Measurements from ENCODE around the gene BACE2. TPM values are rescaled to one million over a fixed set of nuclear protein-coding genes. Genes with fewer than 3 reads are reported as not detected.

The BACE2 gene
- polyA plus RNA-seq, 1 donor from 2014 or later, result 0.32 TPM

GRCh38 chr21:41254090-41254700, 86.2 kb downstream of the BACE2 start:
- no peak overlapping the region for H3K4me3 ChIP-seq (ENCODE audit: low read length)
- H3K4me2 ChIP-seq (ENCODE audit: low read length), result no peak overlapping the region
- H3K27me3 ChIP-seq (ENCODE audit: insufficient read depth, low read depth, low read length), result no peaks in the 10 kb centered on the region
- H2AFZ ChIP-seq (ENCODE audit: low read depth, low read length), result no peak overlapping the region
- H3K79me2 ChIP-seq (replicated peaks; ENCODE audit: insufficient read depth, low read length), result no peaks in the 10 kb centered on the region
- no peak overlapping the region for H3K9ac ChIP-seq (ENCODE audit: low read length)
- H3K27ac ChIP-seq (ENCODE audit: low read length), result no peak overlapping the region
- no peaks in the 10 kb centered on the region for H3K9me3 ChIP-seq (ENCODE audit: low read length)
- no peaks in the 10 kb centered on the region for H4K20me1 ChIP-seq (ENCODE audit: insufficient read depth)
- no peaks in the 10 kb centered on the region for H3K9me2 ChIP-seq (ENCODE audit: insufficient read depth, low read length)
- no peaks in the 10 kb centered on the region for H3F3A ChIP-seq (ENCODE audit: insufficient read depth, low read length, poor library complexity, severe bottlenecking)
- H3K36me3 ChIP-seq (ENCODE audit: insufficient read depth, low read length), result no peaks in the 10 kb centered on the region
- no peak for TF ChIP-seq REST (IDR thresholded peaks at IDR 0.05; ENCODE audit: borderline replicate concordance)
- TF ChIP-seq MXI1 (conservative IDR thresholded peaks at IDR 0.05; ENCODE audit: poor library complexity, severe bottlenecking), result no peak
- no peak for TF ChIP-seq SMC3 (conservative IDR thresholded peaks at IDR 0.05; ENCODE audit: poor library complexity)
- TF ChIP-seq RAD21 (conservative IDR thresholded peaks at IDR 0.05), result no peak
- TF ChIP-seq EP300 (conservative IDR thresholded peaks at IDR 0.05; ENCODE audit: poor library complexity, severe bottlenecking), result no peak
- TF ChIP-seq TAF1 (IDR thresholded peaks at IDR 0.05; ENCODE audit: low read depth), result no peak
- no peak for TF ChIP-seq POLR2AphosphoS5 (IDR thresholded peaks at IDR 0.05)
- TF ChIP-seq EZH2 (IDR thresholded peaks at IDR 0.05; ENCODE audit: borderline replicate concordance, insufficient read depth, low read length, poor library complexity, severe bottlenecking), result no peak

GRCh38 chr21:41255190-41255589, 87.2 kb downstream of the BACE2 start:
- Histone ChIP-seq H2AFZ (ENCODE audit: low read depth, low read length) (no peak overlapping the region), H3F3A (ENCODE audit: insufficient read depth, low read length, poor library complexity, severe bottlenecking) (no peaks in the 10 kb centered on the region), H3K36me3 (ENCODE audit: insufficient read depth, low read length) (no peaks in the 10 kb centered on the region)

More at GRCh38 chr21:41255190-41255589, 87.2 kb downstream of the BACE2 start:
- Histone ChIP-seq H3K27me3 (ENCODE audit: insufficient read depth, low read depth, low read length) (no peaks in the 10 kb centered on the region), H3K27ac (ENCODE audit: low read length) (no peak overlapping the region), H3K9me3 (ENCODE audit: low read length) (no peaks in the 10 kb centered on the region), H3K9me2 (ENCODE audit: insufficient read depth, low read length) (no peaks in the 10 kb centered on the region), H3K4me3 (ENCODE audit: low read length) (no peak overlapping the region), H3K9ac (ENCODE audit: low read length) (no peak overlapping the region), H3K79me2 (replicated peaks; ENCODE audit: insufficient read depth, low read length) (no peaks in the 10 kb centered on the region), H3K4me2 (ENCODE audit: low read length) (no peak overlapping the region), H4K20me1 (ENCODE audit: insufficient read depth) (no peaks in the 10 kb centered on the region)
- TF ChIP-seq EZH2 (IDR thresholded peaks at IDR 0.05; ENCODE audit: borderline replicate concordance, insufficient read depth, low read length, poor library complexity, severe bottlenecking) (no peak), MXI1 (conservative IDR thresholded peaks at IDR 0.05; ENCODE audit: poor library complexity, severe bottlenecking) (no peak), SMC3 (conservative IDR thresholded peaks at IDR 0.05; ENCODE audit: poor library complexity) (no peak), REST (IDR thresholded peaks at IDR 0.05; ENCODE audit: borderline replicate concordance) (no peak), POLR2AphosphoS5 (IDR thresholded peaks at IDR 0.05) (no peak), RAD21 (conservative IDR thresholded peaks at IDR 0.05) (no peak), EP300 (conservative IDR thresholded peaks at IDR 0.05; ENCODE audit: poor library complexity, severe bottlenecking) (no peak), CTCF (IDR thresholded peaks at IDR 0.05; ENCODE audit: poor library complexity, severe bottlenecking) (no peak), TAF1 (IDR thresholded peaks at IDR 0.05; ENCODE audit: low read depth) (no peak)
